Endothelial cell of umbilical vein (primary cell): ENCODE data around the gene RSKR.

Source experiments
- CTCF ChIP-seq, 2 donors: IDR thresholded peaks; 1 replicate in 1 of 2; 2 replicates in 1 of 2; pipeline ENCODE4 v1.5.1; 2011; ENCODE audit warnings: low read length in 2 of 2, mild to moderate bottlenecking in 2 of 2, moderate library complexity in 2 of 2, control low read depth in 1 of 2, inconsistent platforms in 1 of 2, low read depth in 1 of 2; ENCODE audit not compliant: insufficient read depth in 1 of 2; ENCODE audit errors: extremely low read depth in 1 of 2
- EZH2 ChIP-seq: IDR thresholded peaks from 2 replicates; pipeline ENCODE4 v1.6.1; 2012; ENCODE audit warnings: borderline replicate concordance, low read depth, mild to moderate bottlenecking, moderate library complexity, low read length, inconsistent platforms; ENCODE audit not compliant: severe bottlenecking
- GATA2 ChIP-seq: IDR thresholded peaks from 2 replicates; pipeline ENCODE4 v1.7.0; 2011; ENCODE audit warnings: low read depth, mild to moderate bottlenecking, moderate library complexity, mixed read lengths, low read length; ENCODE audit not compliant: insufficient read length, insufficient read depth
- MYC ChIP-seq: IDR thresholded peaks from one replicate; pipeline ENCODE4 v1.6.1; 2011; ENCODE audit warnings: mild to moderate bottlenecking, low read depth, low read length
- POLR2A ChIP-seq: IDR thresholded peaks from 2 replicates; pipeline ENCODE4 v1.6.1; 2012; ENCODE audit warnings: low read depth, mild to moderate bottlenecking, control low read depth, low read length
- TF ChIP-seq, protein P1 (sequence below): IDR thresholded peaks from 2 replicates; pipeline ENCODE4 v1.6.1; 2011; ENCODE audit not compliant: insufficient read depth, insufficient read length

DNA sequence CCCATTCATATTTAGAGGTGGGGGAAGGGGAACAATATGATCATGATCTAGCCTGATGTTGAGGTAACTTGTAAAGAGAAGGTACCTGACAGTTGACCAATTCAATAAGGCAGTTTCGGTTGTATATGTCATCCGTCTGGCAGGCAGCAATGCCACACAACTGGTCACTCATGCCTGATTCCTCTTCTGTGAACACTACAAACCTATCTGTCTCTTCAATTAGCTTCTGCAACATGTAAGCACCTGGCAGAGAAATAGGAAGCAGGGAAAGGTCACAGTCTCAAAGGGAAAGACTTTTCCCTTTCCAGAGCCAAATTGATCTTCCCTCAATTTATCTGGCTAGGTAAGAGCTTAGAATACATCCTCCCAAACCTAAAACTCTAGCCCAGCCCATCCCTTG, 10.2 kb upstream of the RSKR start:
- TF ChIP-seq CTCF (IDR thresholded peaks at IDR 0.05; ENCODE audit: extremely low read depth in 1 of 2, insufficient read depth in 1 of 2, low read depth in 1 of 2, low read length in 2 of 2) (no peak), POLR2A (no peak), GATA2 (no peak), EZH2 (no peak), MYC (no peak)
- TF ChIP-seq, protein P1, sequence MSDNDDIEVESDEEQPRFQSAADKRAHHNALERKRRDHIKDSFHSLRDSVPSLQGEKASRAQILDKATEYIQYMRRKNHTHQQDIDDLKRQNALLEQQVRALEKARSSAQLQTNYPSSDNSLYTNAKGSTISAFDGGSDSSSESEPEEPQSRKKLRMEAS, result no peak
